T-helper 22 cell (primary cell): ENCODE measurements around the gene GXYLT1.
"Not testable (repeated sequence)": the region's sequence is repeated elsewhere in the genome, so short reads cannot be mapped to it uniquely, and the experiment has no call there.

Experiments
- DNase-seq: peaks from one replicate; pipeline ENCODE4 v3.0.0-alpha.2; 2020; ENCODE audit warnings: low read depth

GXYLT1 gene, protein sequence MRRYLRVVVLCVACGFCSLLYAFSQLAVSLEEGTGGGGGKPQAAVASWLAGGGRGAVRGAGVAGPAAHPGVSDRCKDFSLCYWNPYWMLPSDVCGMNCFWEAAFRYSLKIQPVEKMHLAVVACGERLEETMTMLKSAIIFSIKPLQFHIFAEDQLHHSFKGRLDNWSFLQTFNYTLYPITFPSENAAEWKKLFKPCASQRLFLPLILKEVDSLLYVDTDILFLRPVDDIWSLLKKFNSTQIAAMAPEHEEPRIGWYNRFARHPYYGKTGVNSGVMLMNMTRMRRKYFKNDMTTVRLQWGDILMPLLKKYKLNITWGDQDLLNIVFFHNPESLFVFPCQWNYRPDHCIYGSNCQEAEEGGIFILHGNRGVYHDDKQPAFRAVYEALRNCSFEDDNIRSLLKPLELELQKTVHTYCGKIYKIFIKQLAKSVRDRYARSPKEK

GRCh38 chr12:42144408-42145196 lies at the start of gene GXYLT1:
Gene GXYLT1 (minus strand): TSS chr12:42144874. CDS start chr12:42144646, 228 bp downstream.
- peak; percentile 69 for DNase-seq

DNA sequence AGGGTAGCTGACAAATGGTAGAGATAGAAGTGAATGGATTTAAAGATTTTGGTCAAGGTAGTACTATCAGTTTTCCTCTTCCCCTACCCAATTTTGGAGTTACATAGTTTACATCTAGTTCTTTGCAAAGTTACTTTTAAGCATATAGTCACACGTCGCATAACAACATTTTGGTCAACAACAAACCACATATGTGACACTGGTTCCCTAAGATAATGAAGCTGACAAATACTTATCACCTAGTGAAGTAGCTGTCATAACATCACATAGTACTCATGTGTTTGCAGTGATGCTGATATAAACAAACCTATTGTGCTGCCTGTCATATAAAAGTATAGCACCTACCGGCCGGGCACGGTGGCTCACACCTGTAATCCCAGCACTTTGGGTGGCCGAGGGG lies 48.0 kb upstream of the GXYLT1 start:
- DNase-seq = no peak

GRCh38 chr12:42192258-42192657 lies 47.6 kb upstream of the GXYLT1 start:
- DNase-seq = no peak

- DNase-seq = no peak
Observed at GRCh38 chr12:42190376-42190775, 45.7 kb upstream of the GXYLT1 start.

- DNase-seq = not testable (repeated sequence)
Observed at GRCh38 chr12:42188275-42188674, 43.6 kb upstream of the GXYLT1 start.

DNA sequence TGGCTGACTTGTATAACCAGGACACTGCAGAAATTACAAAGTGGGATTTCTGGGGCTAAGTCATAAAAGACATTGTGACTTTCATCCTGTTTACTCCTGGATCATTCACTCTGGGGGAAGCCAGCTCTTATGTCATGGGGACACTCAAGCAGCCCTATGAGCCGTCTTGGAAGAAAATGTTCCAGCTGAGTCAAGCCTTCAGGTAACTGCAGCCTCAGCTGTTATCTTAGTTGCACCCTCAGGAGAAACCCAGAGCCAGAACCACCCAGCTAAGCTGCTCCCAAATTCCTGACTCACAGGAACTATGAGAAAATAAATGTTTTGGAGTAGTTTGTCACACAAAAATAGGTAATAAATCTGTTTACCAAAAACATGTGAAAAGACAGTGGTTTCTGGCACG lies 43.1 kb upstream of the GXYLT1 start:
- no peak for DNase-seq

GRCh38 chr12:42186793-42187192 lies 42.1 kb upstream of the GXYLT1 start:
- DNase-seq = no peak

DNA sequence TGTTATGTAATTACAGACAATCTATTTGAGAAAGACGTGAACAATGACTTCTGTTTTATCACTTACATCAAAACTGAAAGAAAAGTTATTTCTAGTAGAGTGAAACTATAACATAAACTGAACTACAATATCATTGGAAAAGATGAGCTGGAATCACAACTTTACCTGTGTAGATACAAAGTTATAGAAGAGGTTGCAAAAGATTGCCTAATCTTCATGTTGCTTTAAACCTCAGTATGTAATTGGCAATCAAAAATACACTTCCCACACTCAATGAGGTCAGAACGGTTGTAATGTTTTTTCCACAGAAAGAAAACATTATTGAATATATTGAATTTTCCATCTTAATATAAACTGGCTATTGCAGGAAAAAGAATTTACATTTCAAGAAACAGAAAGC lies 37.7 kb upstream of the GXYLT1 start:
- no peak for DNase-seq

DNA sequence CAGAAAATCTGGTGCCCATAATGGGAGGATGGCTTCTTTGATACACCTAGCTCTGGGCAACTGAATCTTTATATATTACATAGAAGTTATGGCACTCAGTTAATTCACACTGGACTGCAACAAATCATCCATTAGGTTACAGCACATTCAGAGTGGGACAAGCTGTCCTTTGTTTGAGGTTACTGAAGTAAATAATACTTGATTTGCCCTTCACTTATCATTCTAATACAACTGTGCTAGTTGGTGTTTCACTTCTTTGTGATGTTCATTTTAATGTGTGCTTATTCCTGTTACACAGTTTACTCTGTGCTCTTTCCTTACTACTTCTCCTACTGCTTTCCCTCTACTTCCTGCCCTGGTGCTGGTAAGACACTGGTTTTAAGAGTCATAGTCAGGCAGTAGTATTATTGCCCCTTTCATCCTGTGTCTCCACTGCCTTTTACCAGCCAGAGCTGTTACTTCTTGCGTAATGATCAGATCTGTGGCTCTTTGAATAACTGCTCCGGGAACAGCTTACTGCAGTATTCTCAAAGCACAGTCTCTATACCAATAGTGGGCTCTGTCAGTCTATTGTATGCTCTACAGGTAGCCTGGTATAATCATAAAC lies 36.4 kb upstream of the GXYLT1 start:
- no peak for DNase-seq

DNA sequence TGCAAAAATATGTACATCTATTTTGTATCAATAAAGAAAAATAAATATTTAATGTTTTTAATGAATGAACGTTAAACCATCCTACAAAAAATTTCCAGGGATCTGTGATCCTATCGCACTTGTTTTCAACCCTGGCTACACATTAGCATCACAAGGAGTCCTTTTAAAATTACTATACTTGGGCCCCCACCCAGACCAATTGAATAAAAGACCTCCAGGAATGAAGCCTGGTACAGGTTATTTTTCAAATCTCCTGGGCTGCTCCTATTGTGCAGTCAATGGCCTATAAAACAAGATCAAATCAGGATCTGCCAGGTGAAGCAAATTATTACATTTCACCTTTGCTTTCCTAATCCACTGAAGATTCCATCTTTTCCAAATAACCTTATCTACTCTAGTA lies 33.4 kb upstream of the GXYLT1 start:
- no peak for DNase-seq

- no peak for DNase-seq
Observed at GRCh38 chr12:42174978-42175377, 30.3 kb upstream of the GXYLT1 start.

DNA sequence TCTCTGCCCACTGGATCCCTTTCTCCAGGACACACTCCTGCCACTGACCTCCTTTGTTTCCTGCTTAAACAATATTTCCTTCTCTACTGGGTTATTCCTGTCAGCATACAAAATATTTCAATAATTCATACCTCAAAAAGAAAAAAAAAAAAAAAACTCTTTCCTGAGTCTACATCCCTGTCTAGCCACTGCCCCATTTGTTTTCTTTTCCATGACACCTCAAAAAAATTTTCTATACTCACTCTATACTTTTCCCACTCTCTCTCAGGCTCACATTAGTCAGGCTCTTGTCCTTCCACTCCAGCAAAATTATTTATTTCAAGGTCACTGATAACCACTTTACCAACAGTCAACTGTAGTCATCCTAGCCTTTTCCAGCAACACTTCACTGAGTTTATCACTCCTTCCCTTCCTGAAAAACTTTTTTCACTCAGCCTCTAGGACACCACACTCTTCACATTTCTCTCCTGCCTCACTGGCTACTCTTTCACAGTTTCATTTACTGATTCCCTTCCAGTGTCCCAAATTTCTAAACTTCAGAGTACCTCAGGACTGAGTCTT lies 29.4 kb upstream of the GXYLT1 start:
- DNase-seq = no peak

DNA sequence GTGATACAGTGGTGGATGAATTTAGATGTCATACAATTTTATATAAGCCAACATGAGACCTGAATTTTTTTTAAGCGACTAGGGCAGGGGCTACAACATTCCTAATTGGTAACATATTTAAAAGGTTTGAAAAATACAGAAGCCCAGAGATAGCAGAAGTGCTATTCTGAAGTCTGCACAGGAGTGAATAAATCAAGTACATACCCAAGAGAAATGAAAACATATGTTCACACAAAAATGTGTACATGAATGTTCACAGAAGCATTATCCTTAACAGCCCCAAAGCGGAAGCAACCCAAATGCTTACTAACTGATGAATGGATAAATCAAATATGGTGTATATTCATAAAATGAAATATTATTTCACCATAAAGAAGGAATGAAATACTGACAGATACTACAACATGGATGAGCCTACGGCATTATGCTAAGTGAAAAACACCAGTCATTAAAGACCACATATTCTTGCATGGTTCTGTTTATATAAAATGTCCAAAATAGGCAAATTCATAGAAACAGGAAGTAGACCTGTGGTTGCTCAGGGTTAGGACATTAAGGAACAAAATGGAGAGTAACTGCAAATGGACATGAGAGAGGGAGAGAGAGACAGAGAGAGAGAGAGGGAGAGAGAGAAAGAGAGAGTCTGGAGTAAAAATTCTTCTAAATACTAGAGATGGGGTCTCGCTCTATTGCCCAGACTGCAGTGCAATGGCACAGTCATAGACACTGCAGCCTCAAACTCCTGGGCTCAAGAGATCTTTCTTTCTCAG lies 28.0 kb upstream of the GXYLT1 start:
- no peak for DNase-seq

DNA sequence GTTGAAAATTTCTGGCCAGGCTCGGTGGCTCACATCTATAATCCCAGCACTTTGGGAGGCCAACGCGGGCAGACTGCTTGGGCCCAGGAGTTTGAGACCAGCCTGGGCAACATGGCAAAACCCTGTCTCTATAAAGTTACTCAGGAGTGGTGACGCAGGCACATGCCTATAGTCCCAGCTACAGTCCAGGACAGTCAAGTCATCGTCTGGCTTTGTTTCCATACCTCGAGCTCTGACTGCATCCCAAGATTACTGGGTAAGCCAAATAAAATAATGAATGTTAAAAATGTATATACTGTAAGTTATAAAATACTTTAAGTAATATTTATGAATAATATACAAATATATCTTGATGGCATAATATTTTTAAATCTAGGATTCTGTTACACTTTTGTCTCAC lies 23.0 kb upstream of the GXYLT1 start:
- DNase-seq = no peak

DNA sequence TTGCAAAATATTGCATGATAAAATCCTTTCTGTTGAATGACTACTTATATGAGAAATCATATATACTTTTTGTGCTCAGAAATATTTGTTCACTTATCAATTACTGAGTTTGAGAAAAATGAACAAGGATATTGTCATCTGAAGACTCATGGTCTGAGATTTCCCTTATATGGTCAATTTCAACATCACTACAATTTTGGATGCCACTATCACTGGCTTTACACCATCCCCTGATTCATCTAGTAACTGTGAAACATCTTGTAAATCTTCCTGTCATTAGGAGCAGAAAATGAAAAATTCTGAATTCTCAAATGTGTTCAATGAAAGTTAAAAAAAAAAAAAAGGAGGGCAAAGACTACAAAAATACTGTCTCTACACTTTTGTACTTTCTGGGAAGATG lies 21.8 kb upstream of the GXYLT1 start:
- no peak for DNase-seq

- DNase-seq = no peak
Observed at GRCh38 chr12:42163913-42164312, 19.2 kb upstream of the GXYLT1 start.

DNA sequence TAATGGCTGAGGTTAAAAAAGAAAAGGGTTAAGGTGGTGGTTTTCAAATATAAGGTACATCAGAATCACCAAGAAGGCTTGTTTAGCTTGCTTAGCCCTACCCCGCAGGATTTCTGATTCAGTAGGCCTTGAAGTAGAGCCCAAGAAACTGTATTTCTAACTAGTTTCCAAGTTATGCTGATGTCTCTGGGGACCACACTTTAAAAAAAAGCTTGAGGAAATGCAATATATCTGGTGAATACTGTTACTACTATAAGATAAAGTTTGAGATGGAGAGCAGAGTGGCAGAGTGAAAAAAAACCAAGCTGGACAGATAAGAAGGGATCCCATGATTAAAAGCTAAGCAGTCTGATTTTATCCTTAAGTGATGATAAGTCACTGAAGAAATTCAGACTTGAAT lies 18.3 kb upstream of the GXYLT1 start:
- no peak for DNase-seq

- DNase-seq = no peak
Observed at GRCh38 chr12:42162193-42162592, 17.5 kb upstream of the GXYLT1 start.

DNA sequence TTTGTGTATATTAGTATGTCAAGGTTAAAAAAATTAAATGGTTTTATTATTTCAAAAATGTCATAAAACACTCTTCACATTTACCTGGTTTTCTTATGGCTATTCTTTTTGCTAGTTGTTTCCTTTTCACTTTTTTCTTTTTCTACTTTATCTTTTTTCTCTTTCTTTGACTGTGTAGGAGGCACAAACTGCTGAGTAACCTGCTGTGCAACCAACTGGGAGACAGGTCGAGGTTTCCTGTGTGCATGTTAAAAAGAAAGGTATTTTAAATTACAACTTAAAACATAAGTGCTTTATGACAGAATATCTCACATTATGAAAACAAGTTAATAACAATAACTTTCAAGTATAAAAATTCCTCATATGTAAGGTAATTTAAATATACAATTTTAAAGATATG lies 16.9 kb upstream of the GXYLT1 start:
- no peak for DNase-seq

GRCh38 chr12:42156232-42156631 lies 11.6 kb upstream of the GXYLT1 start:
- DNase-seq = no peak

GRCh38 chr12:42145552-42146215 lies 1.0 kb upstream of the GXYLT1 start:
- DNase-seq = no peak
